Measurements from ENCODE around the gene EFHD2.
"Not testable (repeated sequence)": the region's sequence is repeated elsewhere in the genome, so short reads cannot be mapped to it uniquely, and the experiment has no call there.

The EFHD2 gene

DNA sequence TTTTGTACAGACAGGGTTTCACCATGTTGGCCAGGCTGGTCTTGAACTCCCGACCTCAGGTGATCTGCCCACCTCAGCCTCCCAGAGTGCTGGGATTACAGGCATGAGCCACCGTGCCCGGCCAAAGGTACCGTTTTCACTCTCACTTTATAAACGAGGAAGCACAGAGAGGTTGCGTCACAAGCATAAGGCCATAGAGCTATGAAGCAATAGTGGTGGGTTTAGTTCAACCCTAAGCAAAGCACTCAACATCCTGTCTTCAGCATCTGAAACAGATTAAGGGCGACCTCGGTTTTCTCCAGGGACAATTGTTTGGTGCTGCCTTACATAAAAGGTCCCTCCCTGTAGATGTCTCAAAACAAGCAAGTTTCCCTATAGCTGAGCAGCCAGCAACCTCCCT lies 25.1 kb downstream of the EFHD2 start:
- DNase-seq: not testable (repeated sequence)

DNA sequence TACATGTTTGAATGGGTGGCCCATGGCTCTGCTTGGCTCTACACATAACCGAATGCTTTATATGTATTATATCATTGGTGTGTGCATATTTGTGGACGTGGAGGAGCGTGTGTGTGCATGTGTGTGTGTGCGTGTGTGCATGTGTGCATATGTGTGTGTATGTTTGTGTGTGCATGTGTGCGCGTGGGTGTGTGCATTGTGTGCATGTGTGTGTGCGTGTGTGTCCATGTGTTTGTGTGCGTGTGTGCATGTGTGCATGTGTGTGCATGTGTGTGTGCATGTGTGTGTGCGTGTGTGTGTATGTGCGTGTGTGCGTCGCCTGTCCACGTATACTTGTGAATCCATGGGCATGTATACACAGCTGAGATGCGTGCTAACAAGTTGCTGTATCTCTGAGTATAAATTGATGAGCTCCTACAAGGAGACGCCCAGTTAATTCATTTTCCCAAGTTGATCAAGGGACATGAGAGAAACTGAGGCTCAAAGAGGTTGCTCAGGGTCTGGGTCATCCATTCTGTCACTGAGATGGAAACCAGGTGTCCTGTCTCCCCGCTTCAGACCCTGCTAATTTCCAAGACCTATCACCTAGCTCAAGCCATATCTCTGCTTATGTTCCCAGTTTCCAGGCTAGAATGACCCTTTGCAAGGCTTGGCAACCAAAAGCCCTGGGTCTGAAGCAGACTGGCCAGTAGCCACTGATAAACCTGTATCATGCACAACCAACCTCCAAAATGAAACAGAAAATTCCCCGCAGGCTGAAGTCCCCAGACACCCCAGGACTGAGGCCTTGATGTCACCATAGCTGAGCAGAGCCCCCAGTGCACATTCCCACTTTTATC lies 25.8 kb downstream of the EFHD2 start:
- DNase-seq: no peak

DNA sequence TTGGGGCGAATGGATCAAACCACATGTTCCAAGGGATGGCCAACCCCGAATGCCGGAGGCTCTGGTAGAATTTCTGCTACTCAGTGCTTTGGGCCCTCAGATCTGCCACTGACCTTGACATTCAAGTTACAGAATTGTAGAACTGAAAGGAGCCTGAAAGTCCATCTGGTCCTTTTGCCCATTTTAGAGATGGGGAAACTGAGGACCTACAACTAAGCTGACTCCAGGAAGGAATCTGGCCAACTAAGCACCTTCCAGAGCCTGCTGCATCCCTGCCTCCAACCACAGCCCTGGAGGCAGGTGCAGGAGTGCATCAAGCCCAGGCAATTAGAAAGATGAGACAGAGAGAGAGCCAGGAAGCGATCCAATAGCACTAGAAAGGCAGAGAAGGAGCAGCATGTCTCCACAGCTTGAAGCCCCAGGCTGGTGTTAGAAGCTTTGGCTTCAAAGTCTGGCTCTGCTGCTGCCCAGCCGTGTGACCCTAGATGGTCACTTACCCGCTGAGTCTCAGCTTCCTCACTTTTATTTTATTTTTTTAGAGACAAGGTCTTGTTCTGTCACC lies 27.3 kb downstream of the EFHD2 start:
- no peak for DNase-seq

GRCh38 chr1:15439325-15439724 lies 29.6 kb downstream of the EFHD2 start:
- no peak for DNase-seq

GRCh38 chr1:15440357-15440756 lies 30.7 kb downstream of the EFHD2 start:
- DNase-seq: no peak

DNA sequence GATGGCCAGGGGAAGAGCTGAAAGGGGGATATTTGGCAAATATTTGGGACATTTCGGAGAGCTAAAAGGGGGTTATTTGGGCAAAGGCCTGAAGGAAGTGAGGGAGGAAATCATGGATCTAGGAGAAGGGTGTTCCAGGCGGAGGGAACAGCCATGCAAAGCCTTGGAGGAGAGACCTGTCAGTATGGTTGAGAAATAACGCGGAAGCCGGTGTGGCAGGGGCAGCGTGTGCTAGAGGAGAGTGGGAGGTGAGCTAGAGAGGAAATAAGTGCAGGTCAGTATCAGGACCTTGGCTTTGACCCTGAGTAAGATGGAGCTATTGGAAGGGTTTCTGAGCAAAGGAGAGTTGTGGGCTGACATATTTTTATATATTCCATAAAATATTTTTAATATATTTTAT lies 31.6 kb downstream of the EFHD2 start:
- no peak for DNase-seq

- no peak for DNase-seq
These were observed 32.4 kb downstream of the EFHD2 start for GRCh38 chr1:15442119-15442518.

DNA sequence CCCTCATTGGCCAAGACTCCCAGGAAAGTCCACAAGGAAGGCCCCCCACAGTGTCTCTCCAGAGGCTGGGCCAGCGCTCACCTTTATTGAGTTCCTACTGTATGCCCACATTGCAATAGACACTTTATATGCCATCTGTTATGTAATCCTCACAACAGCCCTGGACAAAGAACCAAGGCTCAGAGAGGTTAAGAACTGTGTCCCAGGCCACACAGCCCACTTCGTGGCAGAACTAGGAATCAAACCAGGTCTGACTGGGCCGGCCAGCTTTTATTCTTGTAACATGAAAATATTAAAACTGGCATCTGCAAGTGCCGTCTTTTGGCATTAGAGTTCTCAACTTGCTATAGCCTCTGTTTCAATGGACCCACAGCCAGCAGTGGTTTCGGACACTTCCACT lies 33.1 kb downstream of the EFHD2 start:
- no peak for DNase-seq

DNA sequence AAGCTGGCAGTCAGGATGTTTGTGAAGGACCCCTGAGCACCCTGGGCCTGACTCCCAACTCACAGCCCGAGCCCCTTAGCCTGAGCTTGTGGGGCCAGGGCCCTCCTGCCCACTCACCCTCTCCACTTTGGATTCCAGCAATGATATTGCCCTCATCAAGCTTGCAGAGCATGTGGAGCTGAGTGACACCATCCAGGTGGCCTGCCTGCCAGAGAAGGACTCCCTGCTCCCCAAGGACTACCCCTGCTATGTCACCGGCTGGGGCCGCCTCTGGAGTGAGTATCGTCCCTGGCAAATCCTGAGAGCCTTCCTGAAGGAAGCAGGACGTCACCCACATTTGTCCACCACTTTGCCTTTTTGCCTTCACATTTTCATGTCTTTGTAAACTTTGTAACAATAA lies 33.6 kb downstream of the EFHD2 start:
- DNase-seq: no peak

GRCh38 chr1:15444468-15445389 lies 35.0 kb downstream of the EFHD2 start:
- no peak for DNase-seq

DNA sequence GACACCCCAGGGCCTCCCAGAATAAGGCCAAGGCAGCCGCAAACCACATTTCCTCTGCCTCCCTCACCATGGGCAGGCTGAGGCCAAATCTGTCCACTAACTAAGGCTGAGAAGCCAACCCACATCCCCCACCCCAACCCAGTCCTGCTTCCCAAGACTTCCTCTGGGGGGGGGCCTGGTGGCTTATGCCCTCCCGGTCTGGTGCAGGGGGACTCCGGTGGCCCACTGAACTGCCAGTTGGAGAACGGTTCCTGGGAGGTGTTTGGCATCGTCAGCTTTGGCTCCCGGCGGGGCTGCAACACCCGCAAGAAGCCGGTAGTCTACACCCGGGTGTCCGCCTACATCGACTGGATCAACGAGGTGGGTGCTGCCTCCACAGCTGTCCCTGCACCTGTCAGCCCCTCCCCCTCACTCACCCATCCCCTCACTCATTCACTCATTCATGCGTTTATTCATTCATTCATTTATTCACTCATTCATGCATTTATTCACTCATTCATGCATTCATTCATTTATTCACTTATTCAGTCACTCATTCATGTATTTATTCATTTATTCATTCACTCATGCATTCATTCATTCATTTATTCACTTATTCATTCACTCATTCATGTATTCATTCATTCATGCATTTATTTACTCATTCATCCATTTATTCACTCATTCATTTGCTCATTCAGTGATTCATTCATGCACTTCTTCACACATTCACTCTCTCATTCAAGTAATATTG lies 35.9 kb downstream of the EFHD2 start:
- no peak for DNase-seq

- DNase-seq: no peak
These were observed 36.5 kb downstream of the EFHD2 start for GRCh38 chr1:15446212-15446611.

GRCh38 chr1:15448877-15449462 lies 39.3 kb downstream of the EFHD2 start:
- DNase-seq: no peak

- DNase-seq: no peak
These were observed 39.9 kb downstream of the EFHD2 start for GRCh38 chr1:15449567-15449966.

GRCh38 chr1:15451014-15451722 lies 41.5 kb downstream of the EFHD2 start:
- DNase-seq: no peak

- DNase-seq: no peak
These were observed 42.5 kb downstream of the EFHD2 start for GRCh38 chr1:15452216-15452615.

- no peak for DNase-seq
These were observed 43.3 kb downstream of the EFHD2 start for GRCh38 chr1:15452866-15453571.

DNA sequence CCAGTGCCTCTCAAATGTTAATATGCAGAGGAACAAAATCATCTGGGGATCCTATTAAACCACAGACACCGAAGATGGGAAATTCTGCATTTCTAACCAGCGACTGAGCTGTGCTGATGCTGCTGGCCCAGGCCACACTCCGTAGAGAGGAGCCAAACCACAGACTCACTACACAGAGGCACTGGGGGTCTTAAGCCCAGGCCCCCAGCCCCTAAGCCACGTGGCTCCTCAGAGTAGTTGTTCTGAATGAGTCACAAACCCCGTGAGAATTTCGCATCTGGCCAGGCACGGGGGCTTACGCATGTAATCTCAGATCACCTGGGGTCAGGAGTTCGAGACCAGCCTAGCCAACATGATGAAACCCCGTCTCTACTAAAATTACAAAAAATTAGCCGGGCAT lies 44.0 kb downstream of the EFHD2 start:
- no peak for DNase-seq

GRCh38 chr1:15454256-15454655 lies 44.6 kb downstream of the EFHD2 start:
- DNase-seq: no peak

- DNase-seq: no peak
These were observed 45.8 kb downstream of the EFHD2 start for GRCh38 chr1:15455522-15455921.

DNA sequence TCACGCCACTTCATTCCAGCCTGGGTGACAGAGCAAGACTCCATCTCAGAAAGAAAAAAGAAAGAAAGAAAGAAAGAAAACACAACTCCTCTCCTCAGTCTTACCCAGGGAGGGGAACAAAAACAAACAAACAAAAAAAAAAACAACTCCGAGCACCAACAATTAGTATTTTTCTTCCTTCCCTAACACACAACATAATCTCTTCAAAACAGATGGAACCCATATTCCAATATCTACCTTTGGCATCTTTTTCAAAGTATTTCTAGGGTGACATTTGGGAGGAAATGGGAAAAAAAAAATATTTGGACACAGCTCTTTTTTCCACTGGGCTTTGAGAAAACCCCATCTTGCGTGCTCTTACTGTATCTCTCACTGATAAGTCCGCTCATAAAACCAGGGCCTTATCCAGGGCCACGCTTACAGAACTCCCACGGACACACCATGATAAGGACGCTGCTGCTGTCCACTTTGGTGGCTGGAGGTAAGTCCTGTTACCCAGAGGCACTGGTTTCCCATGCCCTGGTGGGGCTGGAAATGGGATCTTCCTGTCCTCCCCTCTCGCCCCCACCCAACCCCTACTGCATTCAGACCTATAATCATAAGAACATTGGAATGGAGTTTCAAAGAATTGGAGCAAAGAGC lies 46.7 kb downstream of the EFHD2 start, which contains the start of gene CELA2A:
Gene CELA2A, plus strand, starts transcription at position 420 of the 642 bp plus-strand sequence. Its CDS starts 22 bp downstream, at position 442.
- DNase-seq: no peak
